IMR-90 (cell line): ENCODE measurements around the gene HEATR5A. TPM values are rescaled to one million over a fixed set of nuclear protein-coding genes. Genes with fewer than 3 reads are reported as not detected.
"Not testable (repeated sequence)": the region's sequence is repeated elsewhere in the genome, so short reads cannot be mapped to it uniquely, and the experiment has no call there.

Experiments
- ATAC-seq: fragments of 200-7000 bp; cut with Tn5 transposase; 2 replicates; pipeline ENCODE4 v1.9.1; 2020; ENCODE audit warnings: low read depth, mild to moderate bottlenecking, moderate library complexity
- BruUV-seq: library from RNA; stranded (reverse); fragments of 400-500 nt; replicated peaks from 2 replicates; lab custom pipeline; 2021; lab: Mats Ljungman, UMichigan
- CTCF ChIA-PET: fragments of 300-600 bp; formaldehyde crosslinking; extraction: SDS; loops from one replicate; lab custom pipeline; 2021; ENCODE audit warnings: antibody characterized with exemption; lab: Yijun Ruan, JAX
- POLR2A ChIA-PET: fragments of 300-600 bp; sonication (Branson Sonifier 250); formaldehyde crosslinking; loops from one replicate; lab custom pipeline; 2022; ENCODE audit warnings: antibody characterized with exemption; ENCODE audit not compliant: unreplicated experiment; lab: Charles Lee
- DNase-seq: peaks from one replicate; pipeline ENCODE4 v3.0.0; 2013
- H2AFZ ChIP-seq: replicated peaks from 2 replicates; pipeline ENCODE3; 2013; ENCODE audit warnings: low read length, mild to moderate bottlenecking; ENCODE audit not compliant: poor library complexity
- H2AK5ac ChIP-seq: 2 replicates; pipeline ENCODE4 v1.6.1; 2013; ENCODE audit warnings: low read depth, low read length, inconsistent platforms
- H2AK9ac ChIP-seq: replicated peaks from 2 replicates; pipeline ENCODE3; 2013; ENCODE audit warnings: mild to moderate bottlenecking, low read depth, low read length, moderate library complexity; ENCODE audit not compliant: poor library complexity
- H2BK120ac ChIP-seq: 2 replicates; pipeline ENCODE4 v1.6.1; 2013; ENCODE audit warnings: low read depth, low read length, inconsistent platforms
- H2BK15ac ChIP-seq: 3 replicates; pipeline ENCODE4 v1.6.1; 2013; ENCODE audit warnings: low read depth, low read length, inconsistent platforms
- H2BK20ac ChIP-seq: 2 replicates; pipeline ENCODE4 v1.6.1; 2013; ENCODE audit warnings: low read depth, mild to moderate bottlenecking, inconsistent platforms, low read length, moderate library complexity
- H2BK5ac ChIP-seq: 2 replicates; pipeline ENCODE4 v1.6.1; 2013; ENCODE audit warnings: mild to moderate bottlenecking, low read depth, low read length, inconsistent platforms; ENCODE audit not compliant: poor library complexity, severe bottlenecking
- H3K14ac ChIP-seq: replicated peaks from 2 replicates; pipeline ENCODE4 v1.6.1; 2013; ENCODE audit warnings: low read depth, low read length, inconsistent platforms
- H3K18ac ChIP-seq: 2 replicates; pipeline ENCODE4 v1.6.1; 2013; ENCODE audit warnings: low read depth, low read length, control low read depth
- H3K23ac ChIP-seq: 2 replicates; pipeline ENCODE4 v1.6.1; 2013; ENCODE audit warnings: low read depth, low read length, inconsistent platforms
- H3K27ac ChIP-seq: 2 replicates; pipeline ENCODE4 v1.5.1; 2013; ENCODE audit warnings: mild to moderate bottlenecking, control low read depth, low read length; ENCODE audit not compliant: insufficient read depth
- H3K27me3 ChIP-seq: 2 replicates; pipeline ENCODE4 v1.6.1; 2013; ENCODE audit warnings: low read length; ENCODE audit not compliant: control insufficient read depth, insufficient read depth
- H3K36me3 ChIP-seq: 2 replicates; pipeline ENCODE4 v1.6.1; 2013; ENCODE audit warnings: low read length, mixed read lengths; ENCODE audit not compliant: control insufficient read depth, insufficient read depth
- H3K4ac ChIP-seq: 2 replicates; pipeline ENCODE4 v1.6.1; 2013; ENCODE audit warnings: low read depth, low read length, inconsistent platforms
- H3K4me1 ChIP-seq: 2 replicates; pipeline ENCODE4 v1.6.1; 2013; ENCODE audit warnings: low read length, mixed read lengths; ENCODE audit not compliant: control insufficient read depth, insufficient read depth
- H3K4me2 ChIP-seq: 2 replicates; pipeline ENCODE4 v1.6.1; 2013; ENCODE audit warnings: low read depth, mild to moderate bottlenecking, control low read depth, low read length, moderate library complexity
- H3K4me3 ChIP-seq: 2 replicates; pipeline ENCODE4 v1.5.1; 2013; ENCODE audit warnings: low read depth, mild to moderate bottlenecking, control low read depth, low read length, moderate library complexity; ENCODE audit not compliant: insufficient read depth
- H3K56ac ChIP-seq: 2 replicates; pipeline ENCODE4 v1.6.1; 2013; ENCODE audit warnings: low read length, inconsistent platforms; ENCODE audit not compliant: insufficient read depth; ENCODE audit errors: extremely low read depth
- H3K79me1 ChIP-seq, 2 experiments: 2 replicates each; pipeline ENCODE4 v1.6.1; 2013; ENCODE audit warnings: low read length in 2 of 2, inconsistent platforms in 1 of 2, low read depth in 1 of 2
- H3K9ac ChIP-seq: 2 replicates; pipeline ENCODE4 v1.6.1; 2013; ENCODE audit warnings: low read depth, low read length, control low read depth
- H3K9me1 ChIP-seq: 2 replicates; pipeline ENCODE4 v1.6.1; 2013; ENCODE audit warnings: low read length, inconsistent platforms; ENCODE audit not compliant: insufficient read depth
- H3K9me3 ChIP-seq: 2 replicates; pipeline ENCODE4 v1.6.1; 2013; ENCODE audit warnings: low read length; ENCODE audit not compliant: control insufficient read depth, insufficient read depth
- H4K20me1 ChIP-seq: 2 replicates; pipeline ENCODE4 v1.6.1; 2013; ENCODE audit warnings: low read length, inconsistent platforms; ENCODE audit not compliant: insufficient read depth
- H4K5ac ChIP-seq: 2 replicates; pipeline ENCODE4 v1.6.1; 2013; ENCODE audit warnings: mild to moderate bottlenecking, low read depth, low read length, control low read depth
- H4K8ac ChIP-seq, 2 experiments: 2 replicates each; pipeline ENCODE4 v1.6.1; 2013; ENCODE audit warnings: low read depth in 2 of 2, low read length in 2 of 2, control low read depth in 1 of 2, inconsistent platforms in 1 of 2
- H4K91ac ChIP-seq: 2 replicates; pipeline ENCODE4 v1.6.1; 2013; ENCODE audit warnings: low read depth, low read length, inconsistent platforms; ENCODE audit not compliant: insufficient read depth
- WGBS, 2 experiments: methylation state at CpG; one replicate each; pipeline versions ENCODE4 v1.1.5 to v1.1.7; 2013; ENCODE audit warnings: missing lambda C conversion rate in 2 of 2; ENCODE audit not compliant: insufficient read length in 1 of 2; ENCODE audit errors: extremely low coverage in 2 of 2; 5-methylcytosine and 5-hydroxymethylcytosine counted together
- dilution Hi-C: fragments of 300-500 bp; cut with HindIII; formaldehyde crosslinking; loops from one replicate; pipeline ENCODE4 v1.14.3; 2018; ENCODE audit warnings: low sequenced_read_pairs; ENCODE audit not compliant: unreplicated experiment
- in situ Hi-C: fragments of 300-500 bp; cut with MboI; formaldehyde crosslinking; loops from 3 replicates; pipeline ENCODE4 v1.14.3; 2019; ENCODE audit warnings: low sequenced_read_pairs, inconsistent platforms, mixed read lengths
- intact Hi-C: fragments of 100-400 bp; cut with micrococcal nuclease; formaldehyde crosslinking; loops from 2 replicates; pipeline ENCODE4 v1.10.0; 2022
- polyA plus RNA-seq, 3 experiments: library from polyadenylated mRNA; depleted of rRNA; stranded (reverse); fragments of >200 nt; gene quantifications; 2 replicates each; pipeline ENCODE4 v1.2.3, GENCODE V29; 2012; ENCODE audit warnings: low replicate concordance in 1 of 3
- total RNA-seq: library from RNA; depleted of rRNA; stranded (reverse); fragments of >200 nt; gene quantifications from 2 replicates; pipeline ENCODE4 v1.2.3, GENCODE V29; 2012

HEATR5A gene
- total and polyA plus RNA-seq, 2 of the 4 experiments (the other 2 are of a cell fraction) = 14.0 to 48.9 TPM

DNA sequence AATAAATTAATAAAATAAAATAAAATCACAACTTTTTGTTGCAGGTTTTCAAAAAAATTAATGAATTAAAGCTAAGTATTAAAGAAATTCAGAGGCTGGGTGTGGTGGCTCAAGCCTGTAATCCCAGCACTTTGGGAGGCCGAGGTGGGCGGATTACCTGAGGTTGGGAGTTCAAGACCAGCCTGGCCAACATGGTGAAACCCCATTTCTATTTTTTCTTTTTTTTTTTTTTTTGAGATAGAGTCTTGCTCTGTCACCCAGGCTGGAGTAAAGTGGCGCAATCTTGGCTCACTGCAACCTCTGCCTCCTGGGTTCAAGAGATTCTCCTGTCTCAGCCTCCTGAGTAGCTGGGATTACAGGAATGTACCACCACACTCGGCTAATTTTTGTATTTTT lies 161.3 kb downstream of the HEATR5A start:
- H3K14ac ChIP-seq, H2AFZ ChIP-seq, H3K4me2 ChIP-seq, DNase-seq, H2AK5ac ChIP-seq, H2BK120ac ChIP-seq, POLR2A ChIA-PET, dilution Hi-C loops, H3K4me3 ChIP-seq, in situ Hi-C loops, H2BK20ac ChIP-seq, H3K36me3 ChIP-seq, H4K91ac ChIP-seq, H3K9me3 ChIP-seq, H2BK5ac ChIP-seq, H2BK15ac ChIP-seq, H3K79me1 ChIP-seq, H3K27me3 ChIP-seq, H4K20me1 ChIP-seq, H3K18ac ChIP-seq, H2AK9ac ChIP-seq, H3K4ac ChIP-seq, BruUV-seq, H3K27ac ChIP-seq, H3K56ac ChIP-seq, ATAC-seq, H3K9ac ChIP-seq, H3K23ac ChIP-seq, H4K8ac ChIP-seq, H4K5ac ChIP-seq, intact Hi-C loops: not testable (repeated sequence)
- Histone ChIP-seq H3K4me1 (peaks cover 12% of the 10 kb centered on the region), H3K9me1 (peaks cover 12% of the 10 kb centered on the region)
- no CpG with 5 or more reads among the region's 4 CpGs for WGBS, 2 experiments
- CTCF ChIA-PET = interaction anchor here (1.0 kb wide), 1 partner anchor 29 kb away, joined by 5 read pairs; no protein-coding TSS in a partner anchor
